Measurements from ENCODE around the gene MRPL55. TPM values are rescaled to one million over a fixed set of nuclear protein-coding genes. Genes with fewer than 3 reads are reported as not detected.

Gene MRPL55
- total RNA-seq, 4 donors from 2014 or later: 99.3 to 161 (median 119) TPM

- H3K4me1 ChIP-seq: peaks cover 76% of the 10 kb centered on the region
- peak overlapping the region; percentile 93 for H3K27ac ChIP-seq
- peak overlapping the region; percentile 81 for H3K4me3 ChIP-seq
- no peaks in the 10 kb centered on the region for H3K27me3 ChIP-seq
- TF ChIP-seq CTCF (IDR thresholded peaks at IDR 0.05) (no peak), POLR2A (IDR thresholded peaks at IDR 0.05) (no peak), POLR2AphosphoS5 (IDR thresholded peaks at IDR 0.05) (no peak), EP300 (IDR thresholded peaks at IDR 0.05) (no peak)
- no peaks in the 10 kb centered on the region for H3K9me3 ChIP-seq
- 27% methylated on average over 9 of the region's 11 CpGs for WGBS
- DNase-seq (ENCODE audit: low spot score in 2 of 2): peak in 1 of 2 donors; percentile 69
- peaks cover 27% of the 10 kb centered on the region for H3K36me3 ChIP-seq
Measured at GRCh38 chr1:228142701-228143136, 33.6 kb upstream of the MRPL55 start.

DNA sequence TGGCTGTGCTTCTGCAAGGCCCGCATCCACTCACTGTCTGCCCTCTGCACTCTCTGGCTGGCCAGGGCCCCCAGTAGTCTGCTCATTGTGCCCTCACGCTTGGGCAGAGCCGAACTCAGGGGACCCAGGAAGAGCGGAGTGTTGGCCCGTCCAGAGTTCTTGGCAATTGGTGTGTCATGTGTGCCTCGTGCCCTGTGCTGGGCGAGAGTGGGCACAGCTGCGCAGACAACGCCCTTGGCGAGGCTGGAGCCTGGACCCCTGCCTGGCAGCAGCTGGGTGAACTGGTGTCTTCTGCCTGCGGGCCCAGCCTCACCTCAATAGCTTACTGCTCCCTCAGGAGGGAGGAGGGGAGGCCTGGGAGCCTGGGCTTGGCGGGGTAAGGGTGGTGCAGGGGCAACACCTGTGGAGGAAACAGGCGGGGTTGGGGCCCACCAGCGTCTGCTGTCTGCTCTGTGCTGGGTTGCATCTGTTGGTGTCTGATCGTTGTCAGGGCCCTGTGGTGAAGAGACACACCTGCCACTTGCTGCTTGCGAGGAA is 33.1 kb upstream of the MRPL55 start:
- 54% methylated on average over 14 of the region's 16 CpGs for WGBS
- Histone ChIP-seq H3K36me3 (peaks cover 22% of the 10 kb centered on the region), H3K9me3 (no peaks in the 10 kb centered on the region), H3K27ac (peak overlapping the region; percentile 93), H3K4me3 (peak overlapping the region; percentile 81), H3K4me1 (peaks cover 71% of the 10 kb centered on the region), H3K27me3 (no peaks in the 10 kb centered on the region)
- no peak for TF ChIP-seq EP300 (IDR thresholded peaks at IDR 0.05)
- no peak for TF ChIP-seq POLR2AphosphoS5 (IDR thresholded peaks at IDR 0.05)
- no peak for TF ChIP-seq POLR2A (IDR thresholded peaks at IDR 0.05)
- TF ChIP-seq CTCF (IDR thresholded peaks at IDR 0.05): no peak
- peak in 1 of 2 donors; percentile 68 for DNase-seq (ENCODE audit: low spot score in 2 of 2)

DNA sequence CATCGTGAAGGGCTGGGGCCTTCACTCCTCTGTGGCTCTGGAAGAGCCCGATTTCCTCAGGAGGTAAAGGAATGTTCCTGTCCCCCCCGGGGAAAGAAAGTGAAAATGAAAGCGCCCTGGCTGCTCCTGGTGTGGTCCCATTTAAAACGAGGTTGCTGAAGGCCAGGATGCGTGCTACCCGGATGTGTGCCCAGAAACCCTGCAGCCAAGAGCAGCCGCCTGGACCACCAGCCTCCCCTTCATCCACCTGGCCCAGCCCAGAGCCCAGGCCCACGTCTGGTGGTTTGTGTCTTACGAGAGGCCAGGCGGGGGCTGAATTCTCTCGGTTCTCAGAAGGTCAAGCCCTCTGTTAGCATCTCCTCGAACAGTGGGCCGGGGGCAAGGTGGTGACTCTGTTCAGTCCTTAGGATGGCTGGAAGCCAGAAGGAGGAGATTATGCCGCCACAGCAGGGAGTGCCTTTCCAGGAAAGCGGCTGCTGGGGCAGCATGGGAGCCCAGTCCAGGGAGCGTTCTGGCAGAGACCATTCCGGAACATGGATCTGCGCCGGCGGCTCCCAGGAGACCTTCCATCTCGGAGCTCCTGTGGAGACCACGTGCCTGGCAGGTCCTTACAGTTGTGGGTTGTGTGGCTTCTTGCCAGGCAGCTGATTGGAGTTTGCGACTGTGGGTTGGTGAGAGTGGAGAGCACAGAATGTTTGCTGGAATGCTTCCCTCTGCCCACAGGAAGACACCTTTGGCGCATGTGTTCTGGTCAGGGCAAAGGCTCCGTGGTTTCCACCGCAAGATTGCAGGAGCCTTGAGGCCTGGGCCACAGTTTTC is 32.3 kb upstream of the MRPL55 start:
- H3K9me3 ChIP-seq: no peaks in the 10 kb centered on the region
- H3K36me3 ChIP-seq: peaks cover 14% of the 10 kb centered on the region
- TF ChIP-seq CTCF (IDR thresholded peaks at IDR 0.05): no peak
- TF ChIP-seq EP300 (IDR thresholded peaks at IDR 0.05): no peak
- TF ChIP-seq POLR2A (IDR thresholded peaks at IDR 0.05): no peak
- no peak for TF ChIP-seq POLR2AphosphoS5 (IDR thresholded peaks at IDR 0.05)
- H3K4me3 ChIP-seq: peak overlapping the region; percentile 81
- H3K27ac ChIP-seq: peak overlapping the region; percentile 93
- 14% methylated on average over 7 of the region's 27 CpGs for WGBS
- H3K4me1 ChIP-seq: peaks cover 65% of the 10 kb centered on the region
- H3K27me3 ChIP-seq: no peaks in the 10 kb centered on the region
- peak in 1 of 2 donors; percentile 80 for DNase-seq (ENCODE audit: low spot score in 2 of 2)

- no peak for DNase-seq (ENCODE audit: low spot score in 2 of 2)
- 10% methylated on average over 6 of the region's 25 CpGs for WGBS
- Histone ChIP-seq H3K27ac (peak overlapping the region; percentile 93), H3K27me3 (no peaks in the 10 kb centered on the region), H3K36me3 (peaks cover 8% of the 10 kb centered on the region), H3K4me3 (peak overlapping the region; percentile 81), H3K4me1 (peaks cover 60% of the 10 kb centered on the region), H3K9me3 (no peaks in the 10 kb centered on the region)
- no peak for TF ChIP-seq CTCF (IDR thresholded peaks at IDR 0.05)
- no peak for TF ChIP-seq POLR2AphosphoS5 (IDR thresholded peaks at IDR 0.05)
Measured at GRCh38 chr1:228140724-228141225, 31.7 kb upstream of the MRPL55 start.

All from suprapubic skin (tissue), 4 donors.